Stomach (tissue), 4 donors: ENCODE results near the gene SNX9.

Experiments used
- EP300 ChIP-seq: sonication (generic); formaldehyde crosslinking; IDR thresholded peaks from one replicate; pipeline ENCODE4 v1.6.1; 2017; ENCODE audit warnings: antibody characterized with exemption
- POLR2A ChIP-seq, 4 donors: fragments of 450-650 bp; IDR thresholded peaks; one replicate each; pipeline ENCODE4 v1.6.1; 2016; ENCODE audit warnings: antibody characterized with exemption in 4 of 4, control low read depth in 2 of 4, mild to moderate bottlenecking in 1 of 4, moderate library complexity in 1 of 4
- POLR2AphosphoS5 ChIP-seq, 3 donors: sonication (generic); formaldehyde crosslinking; IDR thresholded peaks; one replicate each; pipeline ENCODE4 v1.6.1; 2016; ENCODE audit warnings: antibody characterized with exemption in 3 of 3
- TF ChIP-seq, protein P1 (sequence below), 7 experiments: fragments of 450-650 bp in 4 of 7; fragments of 200-600 bp in 3 of 7; sonication (generic) in 3 of 7; IDR thresholded peaks; one replicate each; pipeline ENCODE4 v1.5.1; 2016 to 2019; ENCODE audit warnings: antibody characterized with exemption in 7 of 7, control low read depth in 2 of 7, mild to moderate bottlenecking in 1 of 7

DNA sequence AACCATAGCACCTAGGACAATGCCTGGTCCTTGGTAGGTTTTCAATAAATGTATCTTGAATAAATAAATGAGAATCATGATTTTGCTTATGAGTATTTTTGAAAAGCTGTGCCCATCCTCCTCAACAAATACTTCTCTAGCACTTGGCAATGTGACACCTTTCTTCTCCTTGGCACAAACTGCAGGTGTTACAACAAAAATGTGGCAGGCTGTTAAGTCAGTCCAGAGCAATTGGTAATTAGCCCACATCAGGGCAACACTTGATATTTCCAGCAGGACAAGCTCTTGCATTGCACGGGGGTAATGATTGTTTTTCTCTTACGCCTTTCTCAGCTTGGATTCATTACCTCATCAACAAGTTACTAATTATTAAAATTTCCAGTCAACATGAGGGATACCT lies 31.6 kb upstream of the SNX9 start:
- TF ChIP-seq, protein P1, sequence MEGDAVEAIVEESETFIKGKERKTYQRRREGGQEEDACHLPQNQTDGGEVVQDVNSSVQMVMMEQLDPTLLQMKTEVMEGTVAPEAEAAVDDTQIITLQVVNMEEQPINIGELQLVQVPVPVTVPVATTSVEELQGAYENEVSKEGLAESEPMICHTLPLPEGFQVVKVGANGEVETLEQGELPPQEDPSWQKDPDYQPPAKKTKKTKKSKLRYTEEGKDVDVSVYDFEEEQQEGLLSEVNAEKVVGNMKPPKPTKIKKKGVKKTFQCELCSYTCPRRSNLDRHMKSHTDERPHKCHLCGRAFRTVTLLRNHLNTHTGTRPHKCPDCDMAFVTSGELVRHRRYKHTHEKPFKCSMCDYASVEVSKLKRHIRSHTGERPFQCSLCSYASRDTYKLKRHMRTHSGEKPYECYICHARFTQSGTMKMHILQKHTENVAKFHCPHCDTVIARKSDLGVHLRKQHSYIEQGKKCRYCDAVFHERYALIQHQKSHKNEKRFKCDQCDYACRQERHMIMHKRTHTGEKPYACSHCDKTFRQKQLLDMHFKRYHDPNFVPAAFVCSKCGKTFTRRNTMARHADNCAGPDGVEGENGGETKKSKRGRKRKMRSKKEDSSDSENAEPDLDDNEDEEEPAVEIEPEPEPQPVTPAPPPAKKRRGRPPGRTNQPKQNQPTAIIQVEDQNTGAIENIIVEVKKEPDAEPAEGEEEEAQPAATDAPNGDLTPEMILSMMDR (IDR thresholded peaks at IDR 0.05) = peak in 1 of 7 experiments; percentile 11
- TF ChIP-seq EP300 = no peak
- no peak for TF ChIP-seq POLR2A (IDR thresholded peaks at IDR 0.05)
- no peak for TF ChIP-seq POLR2AphosphoS5 (IDR thresholded peaks at IDR 0.05)
